ENCODE data around the gene NKX1-2. TPM values are rescaled to one million over a fixed set of nuclear protein-coding genes. Genes with fewer than 3 reads are reported as not detected.

Gene NKX1-2
- total and polyA plus RNA-seq, 2 of the 8 experiments (the other 6 are each of a cell fraction or from before 2014, with no cell fraction given): 12.7 to 34.9 TPM

DNA sequence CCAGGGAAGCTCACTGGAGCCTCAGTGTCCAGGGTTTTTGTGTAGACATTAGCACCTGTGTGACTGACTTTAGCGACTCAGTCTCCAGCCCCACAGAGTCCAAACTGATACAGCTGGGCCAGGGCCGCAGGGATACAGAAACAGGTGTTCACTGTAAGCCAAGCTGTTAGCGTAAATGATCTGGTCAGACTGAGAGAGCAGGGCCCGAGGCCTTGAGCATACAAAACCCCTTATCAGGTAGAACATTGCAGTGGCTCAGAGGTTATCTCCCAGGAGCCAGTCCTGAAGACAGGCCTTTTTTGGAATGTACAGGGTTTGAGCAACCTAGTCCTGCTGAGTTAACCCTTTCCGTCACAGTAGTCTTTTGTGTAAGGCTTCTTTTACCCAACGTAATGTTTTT, 36.8 kb upstream of the NKX1-2 start:
- FAIRE-seq (no peak), DNase-seq (ENCODE audit: low read depth in 1 of 2, low spot score in 2 of 2) (no peak)
- H3K27me3 ChIP-seq (replicated peaks in 1 of 4; ENCODE audit: control insufficient read depth in 3 of 4, extremely low read depth in 1 of 4, insufficient read depth in 3 of 4, low read length in 3 of 4): no peaks in the 10 kb centered on the region
- POLR2A ChIA-PET (ENCODE audit: partially characterized antibody): interaction anchor here (1.4 to 1.5 kb wide), 2 partner anchors 9 to 14 kb away, joined by 3 read pairs; no protein-coding TSS in a partner anchor
- H4K5ac ChIP-seq (ENCODE audit: insufficient read length, low read depth, low read length): no peak overlapping the region
- H3K4ac ChIP-seq (replicated peaks; ENCODE audit: insufficient read length, low read depth, low read length): no peak overlapping the region
- H3K14ac ChIP-seq (ENCODE audit: insufficient read length): no peak overlapping the region
- no peak overlapping the region for H3K23ac ChIP-seq (ENCODE audit: insufficient read length)
- TF ChIP-seq, protein P1, sequence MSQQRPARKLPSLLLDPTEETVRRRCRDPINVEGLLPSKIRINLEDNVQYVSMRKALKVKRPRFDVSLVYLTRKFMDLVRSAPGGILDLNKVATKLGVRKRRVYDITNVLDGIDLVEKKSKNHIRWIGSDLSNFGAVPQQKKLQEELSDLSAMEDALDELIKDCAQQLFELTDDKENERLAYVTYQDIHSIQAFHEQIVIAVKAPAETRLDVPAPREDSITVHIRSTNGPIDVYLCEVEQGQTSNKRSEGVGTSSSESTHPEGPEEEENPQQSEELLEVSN (IDR thresholded peaks at IDR 0.05): no peak
- no peak for TF ChIP-seq SP1 (IDR thresholded peaks at IDR 0.05; ENCODE audit: low read depth, low read length)
- TF ChIP-seq JUND (IDR thresholded peaks at IDR 0.05; ENCODE audit: low read length): no peak
- CTCF ChIA-PET (ENCODE audit: partially characterized antibody): interaction anchor here (1.1 to 1.2 kb wide), 2 partner anchors 10 to 255 kb away, joined by 3 to 4 read pairs; no protein-coding TSS in a partner anchor
- H2AFZ ChIP-seq (ENCODE audit: low read length): no peak overlapping the region
- H4K91ac ChIP-seq (replicated peaks; ENCODE audit: insufficient read length, low read length): no peak overlapping the region
- no peak overlapping the region for H3K4me3 ChIP-seq (ENCODE audit: extremely low read depth in 1 of 4, insufficient read depth in 2 of 4, low read depth in 3 of 4, low read length in 4 of 4)
- peaks cover 3 to 17% (median 9%) of the 10 kb centered on the region in 4 experiments; a peak in 7 of 8 replicates for H3K36me3 ChIP-seq (ENCODE audit: control insufficient read depth in 2 of 4, insufficient read depth in 4 of 4, low read length in 3 of 4)
- H3K9ac ChIP-seq (replicated peaks in 1 of 4; ENCODE audit: extremely low read depth in 1 of 4, low read depth in 3 of 4, low read length in 3 of 4): no peak overlapping the region
- H3K4me1 ChIP-seq (replicated peaks in 1 of 4; ENCODE audit: control insufficient read depth in 3 of 4, insufficient read depth in 4 of 4, low read length in 3 of 4): peaks cover 0 to 3% (median under 1%) of the 10 kb centered on the region in 4 experiments; a peak in 3 of 7 replicates
- no peak overlapping the region for H2BK5ac ChIP-seq (ENCODE audit: low read depth, low read length)
- H2BK12ac ChIP-seq (ENCODE audit: low read depth, low read length): no peak overlapping the region
- H4K20me1 ChIP-seq (replicated peaks in 1 of 2; ENCODE audit: control insufficient read depth in 1 of 2, insufficient read depth in 2 of 2, low read length in 2 of 2): no peaks in the 10 kb centered on the region
- H3K23me2 ChIP-seq (ENCODE audit: low read depth, low read length): no peaks in the 10 kb centered on the region
- H2BK120ac ChIP-seq (replicated peaks; ENCODE audit: low read depth, low read length): no peak overlapping the region
- H3K56ac ChIP-seq (replicated peaks; ENCODE audit: insufficient read length, low read depth, low read length): no peak overlapping the region
- no peaks in the 10 kb centered on the region for H3K79me2 ChIP-seq (ENCODE audit: control insufficient read depth in 1 of 2, insufficient read depth in 2 of 2, low read length in 2 of 2)
- 98% methylated on average over 6 of the region's 6 CpGs; no CpG with 5 or more reads in 1 of the 2 experiments for WGBS, 2 experiments (ENCODE audit: extremely low coverage in 1 of 2, insufficient coverage in 1 of 2, insufficient read length in 1 of 2, insufficient replicate concordance in 2 of 2, low coverage in 1 of 2, low lambda C conversion rate in 2 of 2, missing lambda C conversion rate in 1 of 2)
- H3K79me1 ChIP-seq (ENCODE audit: low read depth, low read length): peaks cover 6% of the 10 kb centered on the region
- no peak overlapping the region for H2AK5ac ChIP-seq (ENCODE audit: low read depth, low read length)
- no peak overlapping the region for H2BK15ac ChIP-seq (ENCODE audit: low read length)
- no peak overlapping the region for H3K18ac ChIP-seq (ENCODE audit: extremely low read depth, low read length)
- no peak overlapping the region for H2BK20ac ChIP-seq (ENCODE audit: low read length)
- H4K8ac ChIP-seq (ENCODE audit: extremely low read depth, insufficient read depth, low read length): no peak overlapping the region
- H3K9me3 ChIP-seq (ENCODE audit: insufficient read depth in 2 of 2, low read depth in 1 of 2, low read length in 1 of 2): peaks cover 6 to 8% of the 10 kb centered on the region in 2 experiments; a peak in 3 of 4 replicates
- no peak overlapping the region for H3K4me2 ChIP-seq (ENCODE audit: insufficient read depth in 1 of 2, low read depth in 2 of 2, low read length in 2 of 2)
- no peak overlapping the region for H3K27ac ChIP-seq (ENCODE audit: low read depth, low read length)

Measured in H1 (cell line).